GM23338 (cell line): Measurements from ENCODE around the gene GCM1. TPM values are rescaled to one million over a fixed set of nuclear protein-coding genes. Genes with fewer than 3 reads are reported as not detected.

Experiments used
- ATAC-seq: fragments of 200-7000 bp; cut with Tn5 transposase; 3 replicates; pipeline ENCODE4 v1.9.1; 2020
- DNase-seq: peaks from one replicate; pipeline ENCODE4 v3.0.0-alpha.2; 2015; ENCODE audit warnings: low spot score
- H2AFZ ChIP-seq: fragments of 200-600 bp; sonication (generic); 2 replicates; pipeline ENCODE4 v1.8.0; 2016; ENCODE audit warnings: antibody characterized with exemption, mild to moderate bottlenecking, moderate library complexity
- H3F3A ChIP-seq: fragments of 200-600 bp; sonication (generic); replicated peaks from 2 replicates; pipeline ENCODE4 v1.8.0; 2017; ENCODE audit warnings: antibody characterized with exemption, mixed run types, low read depth
- H3K27ac ChIP-seq: fragments of 200-600 bp; sonication (generic); 2 replicates; pipeline ENCODE4 v1.6.1; 2016; ENCODE audit warnings: low read depth
- H3K27me3 ChIP-seq: fragments of 200-600 bp; sonication (generic); 2 replicates; pipeline ENCODE4 v1.8.0; 2016; ENCODE audit warnings: mild to moderate bottlenecking, mixed run types, moderate library complexity; ENCODE audit not compliant: insufficient read depth
- H3K36me3 ChIP-seq: fragments of 200-600 bp; sonication (generic); 2 replicates; pipeline ENCODE4 v1.8.0; 2016; ENCODE audit warnings: mild to moderate bottlenecking; ENCODE audit not compliant: insufficient read depth
- H3K4me1 ChIP-seq: fragments of 200-600 bp; sonication (generic); 2 replicates; pipeline ENCODE4 v1.8.0; 2016; ENCODE audit warnings: mild to moderate bottlenecking, moderate library complexity; ENCODE audit not compliant: insufficient read depth
- H3K4me2 ChIP-seq: fragments of 200-600 bp; sonication (generic); 2 replicates; pipeline ENCODE4 v1.7.1; 2017; ENCODE audit warnings: mixed run types
- H3K4me3 ChIP-seq: fragments of 200-600 bp; sonication (generic); 2 replicates; pipeline ENCODE4 v1.6.1; 2016; ENCODE audit warnings: mixed run types
- H3K79me2 ChIP-seq: fragments of 200-600 bp; sonication (generic); replicated peaks from 2 replicates; pipeline ENCODE4 v1.8.0; 2017; ENCODE audit warnings: mild to moderate bottlenecking; ENCODE audit not compliant: insufficient read depth
- H3K9me2 ChIP-seq: fragments of 200-600 bp; sonication (generic); 2 replicates; pipeline ENCODE4 v1.8.0; 2017; ENCODE audit not compliant: insufficient read depth
- H4K20me1 ChIP-seq: fragments of 200-600 bp; sonication (generic); replicated peaks from 2 replicates; pipeline ENCODE4 v1.8.0; 2017; ENCODE audit warnings: mild to moderate bottlenecking; ENCODE audit not compliant: insufficient read depth
- H3K27ac Mint-ChIP-seq: 2 replicates; pipeline ENCODE4 v1.8.0; 2020; ENCODE audit warnings: inconsistent platforms, mild to moderate bottlenecking, moderate library complexity, mixed read lengths
- H3K27me3 Mint-ChIP-seq: 3 replicates; pipeline ENCODE4 v1.8.0; 2022; ENCODE audit warnings: low read depth, mild to moderate bottlenecking, moderate library complexity, mixed read lengths, inconsistent platforms; ENCODE audit not compliant: insufficient read depth, poor library complexity
- H3K36me3 Mint-ChIP-seq: 3 replicates; pipeline ENCODE4 v1.8.0; 2021; ENCODE audit warnings: low read depth, mild to moderate bottlenecking, inconsistent platforms, moderate library complexity, mixed read lengths
- H3K4me1 Mint-ChIP-seq: 3 replicates; pipeline ENCODE4 v1.8.0; 2020; ENCODE audit warnings: mild to moderate bottlenecking, inconsistent platforms, mixed read lengths
- H3K4me3 Mint-ChIP-seq: 3 replicates; pipeline ENCODE4 v1.8.0; 2021; ENCODE audit warnings: moderate library complexity, mild to moderate bottlenecking, inconsistent platforms, mixed read lengths
- H3K9me3 Mint-ChIP-seq: 3 replicates; pipeline ENCODE4 v1.8.0; 2020; ENCODE audit warnings: moderate library complexity, mild to moderate bottlenecking, inconsistent platforms, mixed read lengths
- ETS1 ChIP-seq: IDR thresholded peaks from 2 replicates; pipeline ENCODE4 v1.6.1; 2016; ENCODE audit warnings: antibody characterized with exemption
- EZH2 ChIP-seq: fragments of 200-600 bp; sonication (generic); IDR thresholded peaks from one replicate; pipeline ENCODE4 v1.8.0; 2017; ENCODE audit warnings: antibody characterized with exemption, mild to moderate bottlenecking, low read depth; ENCODE audit not compliant: unreplicated experiment
- NANOG ChIP-seq: IDR thresholded peaks from 2 replicates; pipeline ENCODE4 v1.6.1; 2016; ENCODE audit warnings: antibody characterized with exemption, borderline replicate concordance
- POLR2AphosphoS5 ChIP-seq: IDR thresholded peaks from 2 replicates; pipeline ENCODE4 v1.6.1; 2016; ENCODE audit warnings: antibody characterized with exemption, low read depth
- ZNF462 ChIP-seq: fragments of 250-450 bp; sonication (Bioruptor Pico); IDR thresholded peaks from 2 replicates; pipeline ENCODE4 v1.5.0; 2020; ENCODE audit warnings: mild to moderate bottlenecking, moderate library complexity
- polyA plus RNA-seq: library from polyadenylated mRNA; unstranded; fragments of >200 nt; fragmentation: Nextera tagmentation; extraction: Ambion mirVana; gene quantifications from 2 replicates; pipeline ENCODE4 v1.2.1, GENCODE V29; 2016
- total RNA-seq: library from RNA; depleted of rRNA; stranded (reverse); fragments of >200 nt; shearing (Covaris generic); gene quantifications from 2 replicates; pipeline ENCODE4 v1.2.3, GENCODE V29; 2014

Gene GCM1
- total and polyA plus RNA-seq, 2 experiments from 2014 or later = not detected

- Histone ChIP-seq H3K79me2 (no peaks in the 10 kb centered on the region), H3K27me3 (no peaks in the 10 kb centered on the region), H2AFZ (no peak overlapping the region), H3K9me2 (no peaks in the 10 kb centered on the region), H3K4me3 (no peak overlapping the region), H4K20me1 (no peaks in the 10 kb centered on the region), H3K27ac (no peak overlapping the region), H3K4me1 (0 out of 2 replicates have a peak, but pooled peaks cover 5% of the 10 kb centered on the region), H3K4me2 (no peak overlapping the region), H3F3A (no peaks in the 10 kb centered on the region), H3K36me3 (no peaks in the 10 kb centered on the region)
- Mint-ChIP-seq H3K4me3 (no peak overlapping the region), H3K9me3 (no peaks in the 10 kb centered on the region), H3K4me1 (peaks cover 15% of the 10 kb centered on the region), H3K36me3 (no peaks in the 10 kb centered on the region), H3K27ac (no peak overlapping the region), H3K27me3 (no peaks in the 10 kb centered on the region)
- TF ChIP-seq NANOG = no peak
- TF ChIP-seq POLR2AphosphoS5 = no peak
- TF ChIP-seq EZH2 = no peak
- TF ChIP-seq ZNF462 (CRISPR knock-in tag) = no peak
- DNase-seq (no peak), ATAC-seq (no peak)
Measured at GRCh38 chr6:53143710-53144109, 4.9 kb downstream of the GCM1 start.

- Mint-ChIP-seq H3K4me3 (no peak overlapping the region), H3K27me3 (no peaks in the 10 kb centered on the region), H3K27ac (no peak overlapping the region), H3K36me3 (no peaks in the 10 kb centered on the region), H3K4me1 (peaks cover 15% of the 10 kb centered on the region), H3K9me3 (no peaks in the 10 kb centered on the region)
- no peak for TF ChIP-seq ETS1
- Histone ChIP-seq H3K9me2 (no peaks in the 10 kb centered on the region), H3F3A (no peaks in the 10 kb centered on the region), H4K20me1 (no peaks in the 10 kb centered on the region), H3K79me2 (no peaks in the 10 kb centered on the region), H2AFZ (no peak overlapping the region), H3K27me3 (no peaks in the 10 kb centered on the region), H3K4me3 (no peak overlapping the region), H3K27ac (no peak overlapping the region), H3K4me1 (0 out of 2 replicates have a peak, but pooled peaks cover 5% of the 10 kb centered on the region), H3K4me2 (no peak overlapping the region), H3K36me3 (no peaks in the 10 kb centered on the region)
- DNase-seq (no peak), ATAC-seq (no peak)
Measured at GRCh38 chr6:53142810-53143209, 5.8 kb downstream of the GCM1 start.
